Measurements from ENCODE around the gene PSMB7.

Gene PSMB7

DNA sequence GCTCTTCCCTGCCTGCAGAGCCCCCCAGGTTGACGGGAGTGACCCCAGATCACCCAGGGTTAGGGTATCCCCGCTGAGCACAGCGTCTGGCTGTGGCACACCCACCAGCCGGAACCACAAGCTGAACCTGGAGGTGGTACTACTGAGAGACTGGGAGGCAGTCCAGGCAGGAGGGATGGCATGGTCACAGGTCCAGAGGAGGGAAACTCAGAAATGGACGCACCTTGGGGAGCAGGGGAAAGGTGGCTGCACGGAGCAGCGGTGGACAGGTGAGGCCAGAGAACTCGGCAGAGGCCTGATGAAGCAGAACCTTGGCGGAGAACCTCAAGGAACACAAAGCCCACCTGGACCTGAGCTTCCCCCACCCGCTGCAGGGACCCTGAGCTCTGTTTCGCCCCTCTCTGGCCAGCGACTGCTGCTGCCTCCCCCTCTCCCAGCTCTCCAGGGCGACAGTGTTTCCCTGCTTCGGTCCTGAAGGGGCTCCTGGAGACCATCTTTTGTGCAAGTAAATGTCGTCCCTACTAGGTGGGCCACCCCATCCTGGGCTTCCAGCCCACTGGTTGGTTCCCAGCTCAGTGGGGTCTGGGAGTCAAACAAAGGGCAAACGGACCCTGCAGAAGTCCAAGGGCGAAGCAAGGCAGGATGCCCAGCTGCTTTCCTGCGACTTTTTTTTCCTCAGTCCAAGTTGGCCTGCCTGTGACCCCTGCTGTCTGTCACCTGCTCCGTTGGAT, 35.9 kb upstream of the PSMB7 start:
- no peak for FAIRE-seq
- no peak for DNase-seq (ENCODE audit: insufficient read length, low spot score)
- TF ChIP-seq, protein P1, sequence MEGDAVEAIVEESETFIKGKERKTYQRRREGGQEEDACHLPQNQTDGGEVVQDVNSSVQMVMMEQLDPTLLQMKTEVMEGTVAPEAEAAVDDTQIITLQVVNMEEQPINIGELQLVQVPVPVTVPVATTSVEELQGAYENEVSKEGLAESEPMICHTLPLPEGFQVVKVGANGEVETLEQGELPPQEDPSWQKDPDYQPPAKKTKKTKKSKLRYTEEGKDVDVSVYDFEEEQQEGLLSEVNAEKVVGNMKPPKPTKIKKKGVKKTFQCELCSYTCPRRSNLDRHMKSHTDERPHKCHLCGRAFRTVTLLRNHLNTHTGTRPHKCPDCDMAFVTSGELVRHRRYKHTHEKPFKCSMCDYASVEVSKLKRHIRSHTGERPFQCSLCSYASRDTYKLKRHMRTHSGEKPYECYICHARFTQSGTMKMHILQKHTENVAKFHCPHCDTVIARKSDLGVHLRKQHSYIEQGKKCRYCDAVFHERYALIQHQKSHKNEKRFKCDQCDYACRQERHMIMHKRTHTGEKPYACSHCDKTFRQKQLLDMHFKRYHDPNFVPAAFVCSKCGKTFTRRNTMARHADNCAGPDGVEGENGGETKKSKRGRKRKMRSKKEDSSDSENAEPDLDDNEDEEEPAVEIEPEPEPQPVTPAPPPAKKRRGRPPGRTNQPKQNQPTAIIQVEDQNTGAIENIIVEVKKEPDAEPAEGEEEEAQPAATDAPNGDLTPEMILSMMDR (IDR thresholded peaks at IDR 0.05; ENCODE audit: insufficient read depth, missing control alignments) = no peak

DNA sequence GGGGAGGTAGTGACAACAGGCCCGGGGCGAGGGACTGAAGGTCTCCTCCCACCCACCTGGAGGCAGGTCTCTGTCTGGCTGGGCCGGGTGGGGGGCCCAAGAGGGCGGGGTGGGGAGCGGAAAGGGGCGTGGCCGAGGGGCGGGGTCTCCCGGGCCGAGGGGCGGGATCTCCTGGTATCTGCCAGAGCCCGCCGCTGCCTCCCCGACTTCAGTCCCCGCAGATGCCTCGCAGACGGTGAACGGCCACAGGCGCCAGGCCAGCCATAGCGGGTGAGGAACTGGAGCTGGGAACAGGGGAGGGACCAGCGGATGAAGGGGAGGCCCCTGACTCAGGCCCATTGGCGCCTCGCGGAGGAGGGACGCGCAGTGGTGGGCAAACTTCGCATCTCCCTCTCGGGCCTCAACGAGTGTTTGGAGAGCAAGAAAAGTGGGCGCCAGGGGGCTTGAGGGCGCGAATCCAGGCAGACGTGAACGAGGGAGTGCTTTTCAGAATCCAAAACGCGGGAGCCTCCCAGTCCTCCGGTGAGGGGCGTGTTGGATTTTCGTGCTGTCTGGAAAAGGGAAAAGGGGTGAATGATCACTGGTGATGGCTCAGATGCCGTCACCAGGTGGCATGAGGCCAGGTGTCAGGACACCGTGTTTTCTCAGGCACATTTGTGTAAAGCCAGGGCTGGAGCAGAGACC, 35.1 kb upstream of the PSMB7 start, which contains the start of gene ADGRD2:
Gene ADGRD2, plus strand, starts transcription at position 211 of the 684 bp plus-strand sequence. CDS start 1,216 bp downstream, outside the sequence.
- no peak for FAIRE-seq
- TF ChIP-seq, protein P1 (IDR thresholded peaks at IDR 0.05; ENCODE audit: insufficient read depth, missing control alignments) = no peak
- no peak for DNase-seq (ENCODE audit: insufficient read length, low spot score)

DNA sequence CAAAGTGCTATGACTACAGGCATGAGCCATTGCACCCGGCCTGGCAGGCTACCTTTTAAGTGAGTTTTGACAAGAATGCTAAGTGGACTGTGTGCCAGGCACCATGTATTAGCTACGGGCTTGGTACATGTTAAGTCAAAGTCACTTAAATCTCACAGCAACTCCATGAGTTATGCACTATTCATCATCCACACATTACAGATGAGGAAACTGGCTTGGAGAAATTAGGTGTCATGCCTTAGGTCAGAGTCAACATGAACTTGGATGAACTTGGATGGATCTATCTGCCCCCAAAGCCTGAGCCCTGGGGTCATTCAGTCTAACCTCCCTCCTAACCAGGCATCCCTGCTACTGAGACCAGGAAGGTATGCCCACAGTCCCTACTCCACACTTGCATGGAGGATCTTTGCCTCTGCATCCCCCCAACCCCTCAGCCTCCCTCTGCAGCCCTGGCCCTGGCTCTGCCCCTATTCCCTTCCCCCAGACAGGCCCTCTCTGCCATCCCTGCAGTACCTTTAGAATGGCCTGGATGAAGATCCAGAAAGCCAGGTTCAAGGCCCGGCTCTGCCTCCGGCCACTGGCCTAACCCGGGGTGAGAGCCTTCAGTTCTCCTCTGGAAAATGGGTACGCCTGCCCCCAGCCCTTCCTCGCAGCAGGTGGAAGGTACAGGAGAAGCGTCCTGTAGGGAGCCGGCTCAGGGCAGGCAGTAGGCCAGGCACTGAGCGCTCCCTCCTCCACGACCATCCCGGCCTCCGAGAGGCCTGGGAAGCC, 34.3 kb upstream of the PSMB7 start:
- DNase-seq (ENCODE audit: insufficient read length, low spot score) (no peak), FAIRE-seq (no peak)
- TF ChIP-seq, protein P1 (IDR thresholded peaks at IDR 0.05; ENCODE audit: insufficient read depth, missing control alignments) = no peak

DNA sequence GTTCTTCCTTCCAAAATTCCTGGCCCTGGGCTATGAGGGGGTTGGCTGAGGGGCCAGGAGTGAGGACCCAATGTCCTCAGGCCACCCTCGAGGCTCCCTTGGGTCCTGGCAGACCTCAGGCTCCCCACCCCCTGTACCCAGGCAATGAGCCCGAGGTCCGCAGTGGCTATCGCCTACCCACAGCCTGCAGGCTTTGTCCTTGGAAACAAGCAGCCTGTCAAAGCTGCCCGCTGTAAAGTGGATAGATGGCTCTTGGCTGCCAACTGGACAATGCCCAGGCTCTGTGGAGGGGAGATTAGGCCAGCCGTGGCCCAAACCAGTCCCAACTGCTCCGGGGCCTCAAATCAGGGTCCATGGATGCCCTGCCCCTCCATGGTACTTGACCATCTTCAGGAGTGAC, 32.8 kb upstream of the PSMB7 start:
- DNase-seq (ENCODE audit: insufficient read length, low spot score) = no peak
- TF ChIP-seq, protein P1 (IDR thresholded peaks at IDR 0.05; ENCODE audit: insufficient read depth, missing control alignments) = no peak
- no peak for FAIRE-seq

DNA sequence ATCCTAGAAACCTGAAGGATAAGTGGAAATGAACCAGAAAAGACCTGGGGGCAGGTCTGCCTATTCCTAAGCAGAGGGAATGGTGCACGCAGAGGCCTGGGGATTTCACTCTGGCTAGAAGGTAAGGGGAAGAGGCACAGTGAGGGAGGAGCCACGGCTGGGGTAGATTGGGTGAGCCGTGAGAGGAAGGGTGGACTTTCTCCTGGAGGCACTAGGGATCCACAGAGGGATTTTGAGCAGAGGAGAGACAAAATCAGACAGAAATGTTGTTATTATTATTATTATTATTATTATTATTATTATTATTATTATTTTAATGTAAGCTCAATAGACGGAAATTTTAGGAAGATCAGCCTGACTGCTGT, 32.0 kb upstream of the PSMB7 start:
- TF ChIP-seq, protein P1 (IDR thresholded peaks at IDR 0.05; ENCODE audit: insufficient read depth, missing control alignments) = no peak
- DNase-seq (ENCODE audit: insufficient read length, low spot score) = no peak
- FAIRE-seq = no peak

DNA sequence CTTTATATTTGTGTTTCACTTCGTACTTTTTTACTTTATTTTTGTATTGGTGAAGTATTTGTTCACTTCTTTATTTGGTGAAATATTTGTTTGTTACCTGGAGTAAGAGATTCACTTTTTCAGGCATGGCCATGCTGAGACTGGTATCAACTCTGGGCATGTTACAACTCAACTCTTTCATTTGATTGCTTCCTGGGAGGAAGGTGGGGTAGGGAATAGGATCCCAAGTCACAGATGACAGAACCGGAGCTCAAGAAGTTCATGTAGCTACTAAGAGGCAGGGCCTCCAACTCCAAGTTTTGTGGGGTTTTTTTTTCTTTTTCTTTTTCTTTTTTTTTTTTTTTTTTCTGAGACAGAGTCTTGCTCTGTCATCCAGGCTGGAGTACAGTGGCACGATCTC, 28.9 kb upstream of the PSMB7 start:
- FAIRE-seq = no peak
- no peak for DNase-seq (ENCODE audit: insufficient read length, low spot score)
- TF ChIP-seq, protein P1 (IDR thresholded peaks at IDR 0.05; ENCODE audit: insufficient read depth, missing control alignments) = no peak

Measured in D721Med (cell line).